Measurements from ENCODE around the gene CPNE9. TPM values are rescaled to one million over a fixed set of nuclear protein-coding genes. Genes with fewer than 3 reads are reported as not detected.

CPNE9 gene
- total and polyA plus RNA-seq, 2 donors (not counting 1 experiment from before 2014, with no cell fraction given) = under 0.01 TPM; not detected in 1

GRCh38 chr3:9767418-9767817 lies 63.8 kb downstream of the CPNE9 start:
- H3K4me3 ChIP-seq (replicated peaks in 1 of 4; ENCODE audit: control extremely low read depth in 1 of 4, insufficient read depth in 1 of 4, low read depth in 3 of 4, low read length in 4 of 4) = peak overlapping the region in 1 of 4 experiments; percentile 11
- no peaks in the 10 kb centered on the region for H3K36me3 ChIP-seq (ENCODE audit: control insufficient read depth, insufficient read depth, low read length)
- no peak overlapping the region for H3K9ac ChIP-seq (ENCODE audit: insufficient read depth, low read length)
- no peak overlapping the region for H2AFZ ChIP-seq (ENCODE audit: low read length)
- no peak overlapping the region for H3K4me2 ChIP-seq (ENCODE audit: extremely low read depth, insufficient read depth, low read length)
- TF ChIP-seq CTCF (conservative IDR thresholded peaks at IDR 0.05 in 1 of 2, IDR thresholded peaks at IDR 0.05 in 1 of 2; ENCODE audit: low read depth in 1 of 2, low read length in 2 of 2) (no peak), EZH2 (IDR thresholded peaks at IDR 0.05; ENCODE audit: low read length, missing control alignments) (no peak)
- no peak for DNase-seq (ENCODE audit: low read depth in 2 of 2)
- H3K9me3 ChIP-seq (ENCODE audit: control insufficient read depth, insufficient read depth, low read depth, low read length) = no peaks in the 10 kb centered on the region
- H3K4me1 ChIP-seq (ENCODE audit: control insufficient read depth, extremely low read depth, insufficient read depth, low read length) = peaks cover 10% of the 10 kb centered on the region
- H3K27ac ChIP-seq (ENCODE audit: insufficient read depth, low read length) = no peak overlapping the region
- H3K27me3 ChIP-seq (ENCODE audit: control insufficient read depth, insufficient read depth, low read length) = no peaks in the 10 kb centered on the region
- H4K20me1 ChIP-seq (ENCODE audit: control insufficient read depth, extremely low read depth, insufficient read depth, low read length) = no peaks in the 10 kb centered on the region
- peaks cover 8% of the 10 kb centered on the region for H3K79me2 ChIP-seq (ENCODE audit: control insufficient read depth, insufficient read depth, low read length)

- DNase-seq (ENCODE audit: low read depth in 2 of 2) = no peak
- no peaks in the 10 kb centered on the region for H4K20me1 ChIP-seq (ENCODE audit: control insufficient read depth, extremely low read depth, insufficient read depth, low read length)
- peaks cover 10% of the 10 kb centered on the region for H3K4me1 ChIP-seq (ENCODE audit: control insufficient read depth, extremely low read depth, insufficient read depth, low read length)
- TF ChIP-seq CTCF (conservative IDR thresholded peaks at IDR 0.05 in 1 of 2, IDR thresholded peaks at IDR 0.05 in 1 of 2; ENCODE audit: low read depth in 1 of 2, low read length in 2 of 2) = no peak
- no peak overlapping the region for H2AFZ ChIP-seq (ENCODE audit: low read length)
- no peak overlapping the region for H3K9ac ChIP-seq (ENCODE audit: insufficient read depth, low read length)
- peaks cover 8% of the 10 kb centered on the region for H3K79me2 ChIP-seq (ENCODE audit: control insufficient read depth, insufficient read depth, low read length)
- H3K4me2 ChIP-seq (ENCODE audit: extremely low read depth, insufficient read depth, low read length) = peak overlapping the region; percentile 76
- H3K27ac ChIP-seq (ENCODE audit: insufficient read depth, low read length) = peak overlapping the region; percentile 26
- no peaks in the 10 kb centered on the region for H3K27me3 ChIP-seq (ENCODE audit: control insufficient read depth, insufficient read depth, low read length)
- peak overlapping the region in 2 of 4 experiments; percentile 78 to 82 for H3K4me3 ChIP-seq (replicated peaks in 1 of 4; ENCODE audit: control extremely low read depth in 1 of 4, insufficient read depth in 1 of 4, low read depth in 3 of 4, low read length in 4 of 4)
- H3K36me3 ChIP-seq (ENCODE audit: control insufficient read depth, insufficient read depth, low read length) = no peaks in the 10 kb centered on the region
- H3K9me3 ChIP-seq (ENCODE audit: control insufficient read depth, insufficient read depth, low read depth, low read length) = no peaks in the 10 kb centered on the region
These were observed 64.6 kb downstream of the CPNE9 start for GRCh38 chr3:9768141-9768775.

- H3K36me3 ChIP-seq (ENCODE audit: control insufficient read depth, insufficient read depth, low read length) = no peaks in the 10 kb centered on the region
These were observed 65.4 kb downstream of the CPNE9 start for GRCh38 chr3:9769012-9769411.

More at GRCh38 chr3:9769012-9769411, 65.4 kb downstream of the CPNE9 start:
- Histone ChIP-seq H3K9ac (ENCODE audit: insufficient read depth, low read length) (no peak overlapping the region), H2AFZ (ENCODE audit: low read length) (no peak overlapping the region), H3K27ac (ENCODE audit: insufficient read depth, low read length) (peak overlapping the region; percentile 26), H3K79me2 (ENCODE audit: control insufficient read depth, insufficient read depth, low read length) (peaks cover 8% of the 10 kb centered on the region), H4K20me1 (ENCODE audit: control insufficient read depth, extremely low read depth, insufficient read depth, low read length) (no peaks in the 10 kb centered on the region), H3K4me1 (ENCODE audit: control insufficient read depth, extremely low read depth, insufficient read depth, low read length) (peaks cover 10% of the 10 kb centered on the region), H3K4me3 (replicated peaks in 1 of 4; ENCODE audit: control extremely low read depth in 1 of 4, insufficient read depth in 1 of 4, low read depth in 3 of 4, low read length in 4 of 4) (peak overlapping the region; percentile 62 to 82 (median 70)), H3K4me2 (ENCODE audit: extremely low read depth, insufficient read depth, low read length) (peak overlapping the region; percentile 76), H3K27me3 (ENCODE audit: control insufficient read depth, insufficient read depth, low read length) (no peaks in the 10 kb centered on the region), H3K9me3 (ENCODE audit: control insufficient read depth, insufficient read depth, low read depth, low read length) (no peaks in the 10 kb centered on the region)
- no peak for TF ChIP-seq EZH2 (IDR thresholded peaks at IDR 0.05; ENCODE audit: low read length, missing control alignments)
- no peak for TF ChIP-seq CTCF (conservative IDR thresholded peaks at IDR 0.05 in 1 of 2, IDR thresholded peaks at IDR 0.05 in 1 of 2; ENCODE audit: low read depth in 1 of 2, low read length in 2 of 2)
- DNase-seq (ENCODE audit: low read depth in 2 of 2) = no peak

All from fibroblast of lung (primary cell).